Tibial nerve (tissue), 4 donors: ENCODE results near the gene MSGN1. TPM values are rescaled to one million over a fixed set of nuclear protein-coding genes. Genes with fewer than 3 reads are reported as not detected.

Experiments
- DNase-seq, 2 donors: peaks; one replicate each; pipeline ENCODE4 v3.0.0-alpha.2; 2019; ENCODE audit warnings: low spot score in 2 of 2
- H3K27ac ChIP-seq, 4 donors: fragments of 200-600 bp; sonication (generic) in 3 of 4; one replicate each; pipeline ENCODE4 v1.5.1; 2017 to 2019; ENCODE audit warnings: mild to moderate bottlenecking in 1 of 4
- H3K27me3 ChIP-seq, 2 donors: fragments of 200-600 bp; sonication (generic) in 1 of 2; one replicate each; pipeline versions ENCODE4 v1.5.1 to v1.6.0; 2017 to 2019
- H3K36me3 ChIP-seq, 3 donors: fragments of 200-600 bp; sonication (generic); one replicate each; pipeline ENCODE4 v1.5.1; 2018 to 2019
- H3K4me1 ChIP-seq, 4 donors: fragments of 200-600 bp; sonication (generic) in 3 of 4; one replicate each; pipeline ENCODE4 v1.5.1; 2017 to 2019
- H3K4me3 ChIP-seq, 4 donors: fragments of 200-600 bp; sonication (generic) in 3 of 4; one replicate each; pipeline ENCODE4 v1.5.1; 2017 to 2019; ENCODE audit warnings: mild to moderate bottlenecking in 1 of 4, moderate library complexity in 1 of 4
- H3K9me3 ChIP-seq, 4 donors: fragments of 200-600 bp; sonication (generic) in 3 of 4; one replicate each; pipeline ENCODE4 v1.5.1; 2017 to 2019
- EP300 ChIP-seq, 2 donors: sonication (generic); formaldehyde crosslinking; IDR thresholded peaks; one replicate each; pipeline ENCODE4 v1.6.1; 2017; ENCODE audit warnings: antibody characterized with exemption in 2 of 2, mild to moderate bottlenecking in 1 of 2
- POLR2A ChIP-seq, 2 donors: fragments of 450-650 bp; IDR thresholded peaks; one replicate each; pipeline ENCODE4 v1.6.1; 2017; ENCODE audit warnings: antibody characterized with exemption in 2 of 2, mild to moderate bottlenecking in 2 of 2, moderate library complexity in 2 of 2
- WGBS, 2 donors: methylation state at CpG; one replicate each; pipeline ENCODE4 v1.1.5; 2018; 5-methylcytosine and 5-hydroxymethylcytosine counted together
- total RNA-seq, 4 donors: library from RNA; depleted of rRNA; stranded (reverse); fragments of >200 nt; gene quantifications; one replicate each; pipeline ENCODE4 v1.1.0, GENCODE V29; 2016
- TF ChIP-seq, protein P1 (sequence below), 5 experiments: fragments of 200-600 bp in 3 of 5; fragments of 450-650 bp in 2 of 5; sonication (generic) in 3 of 5; IDR thresholded peaks; one replicate each; pipeline ENCODE4 v1.5.1; 2016 to 2019; ENCODE audit warnings: antibody characterized with exemption in 5 of 5, mild to moderate bottlenecking in 3 of 5, moderate library complexity in 2 of 5

Gene MSGN1
- total RNA-seq, 4 donors from 2014 or later = not detected

DNA sequence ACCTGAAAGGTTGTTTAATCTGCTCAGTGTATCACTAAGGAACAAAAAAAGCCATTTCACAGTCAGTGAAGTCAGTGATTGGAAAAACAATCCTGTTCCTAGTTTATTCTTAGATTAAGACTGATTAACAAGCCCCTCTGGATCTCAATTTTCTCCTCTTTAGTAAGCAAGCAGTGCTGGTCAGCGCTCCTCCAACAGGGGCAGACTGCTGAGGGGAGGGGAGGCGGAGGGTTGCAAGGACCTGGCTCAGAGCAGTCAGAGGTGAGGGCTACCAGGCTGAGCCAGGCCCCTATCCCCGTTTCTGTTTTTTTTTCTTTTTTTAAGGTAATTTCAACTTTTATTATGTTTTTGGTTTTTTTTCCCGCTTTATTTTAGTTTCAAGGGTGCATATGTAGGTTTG lies 37.5 kb downstream of the MSGN1 start:
- peaks cover 0 to 4% (median 0%) of the 10 kb centered on the region in 4 donors for H3K4me1 ChIP-seq
- TF ChIP-seq EP300 (IDR thresholded peaks at IDR 0.05) (no peak), POLR2A (IDR thresholded peaks at IDR 0.05) (no peak)
- TF ChIP-seq, protein P1, sequence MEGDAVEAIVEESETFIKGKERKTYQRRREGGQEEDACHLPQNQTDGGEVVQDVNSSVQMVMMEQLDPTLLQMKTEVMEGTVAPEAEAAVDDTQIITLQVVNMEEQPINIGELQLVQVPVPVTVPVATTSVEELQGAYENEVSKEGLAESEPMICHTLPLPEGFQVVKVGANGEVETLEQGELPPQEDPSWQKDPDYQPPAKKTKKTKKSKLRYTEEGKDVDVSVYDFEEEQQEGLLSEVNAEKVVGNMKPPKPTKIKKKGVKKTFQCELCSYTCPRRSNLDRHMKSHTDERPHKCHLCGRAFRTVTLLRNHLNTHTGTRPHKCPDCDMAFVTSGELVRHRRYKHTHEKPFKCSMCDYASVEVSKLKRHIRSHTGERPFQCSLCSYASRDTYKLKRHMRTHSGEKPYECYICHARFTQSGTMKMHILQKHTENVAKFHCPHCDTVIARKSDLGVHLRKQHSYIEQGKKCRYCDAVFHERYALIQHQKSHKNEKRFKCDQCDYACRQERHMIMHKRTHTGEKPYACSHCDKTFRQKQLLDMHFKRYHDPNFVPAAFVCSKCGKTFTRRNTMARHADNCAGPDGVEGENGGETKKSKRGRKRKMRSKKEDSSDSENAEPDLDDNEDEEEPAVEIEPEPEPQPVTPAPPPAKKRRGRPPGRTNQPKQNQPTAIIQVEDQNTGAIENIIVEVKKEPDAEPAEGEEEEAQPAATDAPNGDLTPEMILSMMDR (IDR thresholded peaks at IDR 0.05) = no peak
- no peak for DNase-seq
- no peaks in the 10 kb centered on the region for H3K36me3 ChIP-seq
- WGBS, 2 donors = 60 to 67% methylated on average over 4 of the region's 4 CpGs
- H3K27ac ChIP-seq = no peak overlapping the region
- no peak overlapping the region for H3K4me3 ChIP-seq
- H3K27me3 ChIP-seq = peaks cover 0 to 7% of the 10 kb centered on the region in 2 donors
- no peaks in the 10 kb centered on the region for H3K9me3 ChIP-seq

DNA sequence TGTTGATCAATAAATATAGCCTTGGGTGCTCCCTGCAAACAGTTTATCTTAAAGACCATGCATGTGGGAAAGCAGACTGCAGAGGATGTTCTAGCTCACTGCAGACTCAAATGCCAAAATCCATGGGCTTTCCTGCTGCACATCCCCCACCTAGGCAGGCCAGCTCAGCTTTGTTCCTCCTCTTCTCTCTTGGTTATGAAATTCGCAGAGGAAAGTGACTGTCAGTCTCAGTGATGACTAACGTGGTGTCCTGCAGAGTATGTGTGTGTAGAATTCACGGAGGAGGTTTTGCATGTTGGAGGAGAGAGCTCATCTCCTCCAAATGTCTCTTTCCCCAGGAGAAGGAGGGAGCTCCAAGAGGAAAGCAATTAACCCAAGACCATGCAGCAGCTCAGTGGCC lies 40.8 kb downstream of the MSGN1 start:
- Histone ChIP-seq H3K27me3 (peaks cover 0 to 7% of the 10 kb centered on the region in 2 donors), H3K4me1 (no peaks in the 10 kb centered on the region), H3K27ac (no peak overlapping the region), H3K9me3 (no peaks in the 10 kb centered on the region), H3K4me3 (no peak overlapping the region), H3K36me3 (no peaks in the 10 kb centered on the region)
- no peak for DNase-seq
- TF ChIP-seq, protein P1 (IDR thresholded peaks at IDR 0.05) = no peak
- no peak for TF ChIP-seq EP300 (IDR thresholded peaks at IDR 0.05)
- no peak for TF ChIP-seq POLR2A (IDR thresholded peaks at IDR 0.05)
- WGBS, 2 donors = 43 to 53% methylated on average over 3 of the region's 3 CpGs

DNA sequence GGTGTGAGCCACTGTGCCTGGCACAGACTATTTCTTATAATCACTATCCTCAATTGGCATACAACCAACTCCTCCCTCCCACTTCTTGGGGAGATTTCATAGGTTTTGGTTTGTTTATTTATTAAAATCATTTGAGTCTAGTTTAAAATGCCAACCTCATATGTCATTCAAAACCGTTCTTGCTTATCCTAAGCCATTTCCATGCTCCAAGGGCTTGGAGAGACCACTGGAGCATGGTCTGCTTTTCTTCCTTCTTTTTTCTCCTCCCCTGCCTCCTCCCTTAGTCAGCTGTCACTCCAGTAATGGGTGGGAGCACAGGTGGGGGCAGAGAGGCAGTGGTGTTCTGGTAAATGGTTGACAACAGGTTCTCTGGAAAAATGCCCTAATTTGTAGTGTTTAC lies 41.8 kb downstream of the MSGN1 start:
- no peak overlapping the region for H3K27ac ChIP-seq

DNA sequence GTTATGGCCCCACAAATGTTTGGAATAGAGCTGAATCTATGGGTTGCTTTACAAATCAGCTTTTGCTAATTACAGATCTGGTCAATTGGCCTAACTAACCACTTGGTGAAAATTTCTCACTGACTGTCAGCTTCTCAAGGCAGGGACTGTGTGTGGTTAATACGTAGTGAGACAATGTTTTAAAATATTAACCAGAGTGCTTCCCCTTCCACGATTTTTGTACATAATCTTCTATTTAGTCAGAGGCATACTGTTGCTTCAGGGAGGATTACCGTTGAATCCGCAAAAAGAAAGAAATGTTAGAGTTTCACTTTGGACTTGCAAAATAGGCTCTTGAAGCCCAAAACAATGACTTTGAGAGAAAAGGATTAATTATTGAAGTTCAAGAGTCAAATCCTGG lies 47.3 kb downstream of the MSGN1 start:
- Histone ChIP-seq H3K36me3 (no peaks in the 10 kb centered on the region), H3K27ac (no peak overlapping the region), H3K4me3 (no peak overlapping the region), H3K4me1 (no peaks in the 10 kb centered on the region), H3K9me3 (no peaks in the 10 kb centered on the region), H3K27me3 (no peaks in the 10 kb centered on the region)
- 72 to 84% methylated on average over 4 of the region's 4 CpGs for WGBS, 2 donors
- no peak for DNase-seq
- TF ChIP-seq EP300 (IDR thresholded peaks at IDR 0.05) (no peak), POLR2A (IDR thresholded peaks at IDR 0.05) (no peak)
- TF ChIP-seq, protein P1 (IDR thresholded peaks at IDR 0.05) = no peak

More for the DNA sequence above, 41.8 kb downstream of the MSGN1 start:
- WGBS, 2 donors = 56 to 63% methylated on average over 1 of the region's 1 CpG
- Histone ChIP-seq H3K9me3 (no peaks in the 10 kb centered on the region), H3K36me3 (no peaks in the 10 kb centered on the region), H3K27me3 (peaks cover 0 to 7% of the 10 kb centered on the region in 2 donors), H3K4me3 (no peak overlapping the region), H3K4me1 (no peaks in the 10 kb centered on the region)
- no peak for TF ChIP-seq EP300 (IDR thresholded peaks at IDR 0.05)
- TF ChIP-seq, protein P1 (IDR thresholded peaks at IDR 0.05) = no peak
- TF ChIP-seq POLR2A (IDR thresholded peaks at IDR 0.05) = no peak
- no peak for DNase-seq

DNA sequence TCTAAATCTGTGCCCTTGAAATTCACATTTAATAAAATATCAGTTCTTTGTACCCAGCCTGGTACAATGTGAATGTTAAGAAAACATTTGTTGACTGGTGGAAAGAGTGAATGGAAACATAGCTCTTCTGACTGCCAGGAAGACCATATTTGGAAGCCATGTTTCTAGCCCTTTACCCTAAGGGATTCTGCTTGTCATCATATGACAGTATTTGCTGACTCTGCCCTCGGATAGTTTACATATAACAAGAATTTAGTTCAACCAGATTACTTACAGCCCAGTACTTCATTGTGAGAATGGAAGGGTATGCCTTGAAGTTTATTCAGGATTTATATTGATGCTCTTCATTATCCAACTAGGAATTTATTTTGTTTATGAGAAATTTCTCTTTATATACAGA lies 48.4 kb downstream of the MSGN1 start:
- H3K27me3 ChIP-seq = no peaks in the 10 kb centered on the region
- H3K4me3 ChIP-seq = no peak overlapping the region
- 34 to 38% methylated on average over 1 of the region's 1 CpG for WGBS, 2 donors
- no peaks in the 10 kb centered on the region for H3K9me3 ChIP-seq
- no peak for TF ChIP-seq POLR2A (IDR thresholded peaks at IDR 0.05)
- TF ChIP-seq EP300 (IDR thresholded peaks at IDR 0.05) = no peak
- TF ChIP-seq, protein P1 (IDR thresholded peaks at IDR 0.05) = no peak
- H3K4me1 ChIP-seq = no peaks in the 10 kb centered on the region
- H3K36me3 ChIP-seq = no peaks in the 10 kb centered on the region
- H3K27ac ChIP-seq = no peak overlapping the region
- no peak for DNase-seq
